Measurements from ENCODE around the gene FOXRED2. TPM values are rescaled to one million over a fixed set of nuclear protein-coding genes. Genes with fewer than 3 reads are reported as not detected.
"Not testable (repeated sequence)": the region's sequence is repeated elsewhere in the genome, so short reads cannot be mapped to it uniquely, and the experiment has no call there.

The FOXRED2 gene
- polyA plus RNA-seq, 3 donors: 2.2 to 4.3 (median 2.7) TPM

- peak overlapping the region; percentile 94 for H3K27ac ChIP-seq (ENCODE audit: low read depth, low read length)
- WGBS, 3 donors: 2 to 5% (median 3%) methylated on average over 8 of the region's 8 CpGs
Measured at GRCh38 chr22:36528341-36528740, 21.5 kb upstream of the FOXRED2 start.

DNA sequence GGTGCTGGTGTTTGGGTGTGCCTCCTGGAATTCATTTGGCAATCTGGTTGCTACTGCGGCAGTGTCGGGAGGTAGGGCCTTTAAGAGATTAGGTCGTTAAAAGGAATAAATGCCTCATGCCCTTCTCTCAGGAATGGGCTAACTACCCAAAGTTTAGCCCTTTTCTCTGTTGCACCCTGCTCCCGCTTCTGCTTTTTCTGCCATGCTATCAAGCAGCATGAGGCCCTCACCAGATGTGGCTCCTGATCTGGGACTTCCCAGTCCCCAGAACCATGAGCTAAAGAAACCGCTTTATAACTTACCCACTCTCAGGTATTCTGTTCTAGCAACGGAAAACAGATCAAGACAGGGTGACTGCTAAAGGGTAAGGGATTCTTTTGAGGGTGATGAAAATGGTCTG lies 15.8 kb upstream of the FOXRED2 start:
- no peak overlapping the region for H3K27ac ChIP-seq (ENCODE audit: low read depth, low read length)

DNA sequence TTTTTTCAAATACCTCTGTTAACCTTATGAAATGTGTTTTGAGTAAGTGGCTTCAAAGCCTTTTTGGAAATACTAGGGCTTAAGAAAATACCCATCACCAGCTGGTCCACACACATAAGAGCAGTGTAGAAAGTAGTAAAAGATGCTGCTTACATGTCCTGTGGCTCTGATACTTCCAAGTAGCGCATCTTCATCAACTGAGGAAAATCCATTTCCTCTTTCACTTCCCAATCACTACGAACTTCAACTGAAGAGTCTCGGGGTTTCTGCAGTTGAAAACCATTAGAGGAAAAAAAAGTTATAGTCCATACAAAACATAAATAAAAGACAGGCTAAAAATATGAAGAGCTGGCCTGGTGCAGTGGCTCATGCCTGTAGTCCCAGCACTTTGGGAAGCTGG lies 13.6 kb upstream of the FOXRED2 start:
- WGBS, 3 donors: 79 to 91% (median 81%) methylated on average over 3 of the region's 3 CpGs
- H3K27ac ChIP-seq (ENCODE audit: low read depth, low read length): no peak overlapping the region

More for the DNA sequence above, 15.8 kb upstream of the FOXRED2 start:
- 89 to 92% (median 89%) methylated on average over 6 of the region's 6 CpGs for WGBS, 3 donors

DNA sequence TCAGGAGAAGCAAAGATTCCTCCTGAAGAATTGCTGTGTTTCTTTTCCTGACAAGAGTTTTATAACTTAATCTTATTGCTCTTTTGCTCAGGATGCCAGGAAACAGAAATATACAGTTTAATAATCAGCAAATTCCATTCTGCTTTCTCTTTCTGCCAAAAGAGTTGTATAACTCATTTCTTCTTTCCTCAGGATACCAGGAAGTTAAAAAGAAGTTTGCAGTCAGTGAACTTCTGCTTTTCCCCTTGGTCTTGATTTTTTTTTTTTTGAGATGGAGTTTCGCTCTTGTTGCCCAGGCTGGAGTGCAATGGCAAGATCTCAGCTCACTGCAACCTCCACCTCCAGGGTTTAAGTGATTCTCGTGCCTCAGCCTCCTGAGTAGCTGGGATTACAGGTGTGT lies 13.1 kb upstream of the FOXRED2 start:
- WGBS, 3 donors: 70 to 97% (median 75%) methylated on average over 2 of the region's 2 CpGs
- H3K27ac ChIP-seq (ENCODE audit: low read depth, low read length): not testable (repeated sequence)

- 88 to 100% (median 91%) methylated on average over 1 of the region's 1 CpG for WGBS, 3 donors
- no peak overlapping the region for H3K27ac ChIP-seq (ENCODE audit: low read depth, low read length)
Measured at GRCh38 chr22:36514766-36515165, 7.9 kb upstream of the FOXRED2 start.

- 76 to 81% (median 79%) methylated on average over 4 of the region's 4 CpGs for WGBS, 3 donors
- H3K27ac ChIP-seq (ENCODE audit: low read depth, low read length): no peak overlapping the region
Measured at GRCh38 chr22:36512991-36513390, 6.2 kb upstream of the FOXRED2 start.

GRCh38 chr22:36512333-36512732 lies 5.5 kb upstream of the FOXRED2 start:
- H3K27ac ChIP-seq (ENCODE audit: low read depth, low read length): no peak overlapping the region
- WGBS, 3 donors: 94 to 95% (median 94%) methylated on average over 8 of the region's 8 CpGs

DNA sequence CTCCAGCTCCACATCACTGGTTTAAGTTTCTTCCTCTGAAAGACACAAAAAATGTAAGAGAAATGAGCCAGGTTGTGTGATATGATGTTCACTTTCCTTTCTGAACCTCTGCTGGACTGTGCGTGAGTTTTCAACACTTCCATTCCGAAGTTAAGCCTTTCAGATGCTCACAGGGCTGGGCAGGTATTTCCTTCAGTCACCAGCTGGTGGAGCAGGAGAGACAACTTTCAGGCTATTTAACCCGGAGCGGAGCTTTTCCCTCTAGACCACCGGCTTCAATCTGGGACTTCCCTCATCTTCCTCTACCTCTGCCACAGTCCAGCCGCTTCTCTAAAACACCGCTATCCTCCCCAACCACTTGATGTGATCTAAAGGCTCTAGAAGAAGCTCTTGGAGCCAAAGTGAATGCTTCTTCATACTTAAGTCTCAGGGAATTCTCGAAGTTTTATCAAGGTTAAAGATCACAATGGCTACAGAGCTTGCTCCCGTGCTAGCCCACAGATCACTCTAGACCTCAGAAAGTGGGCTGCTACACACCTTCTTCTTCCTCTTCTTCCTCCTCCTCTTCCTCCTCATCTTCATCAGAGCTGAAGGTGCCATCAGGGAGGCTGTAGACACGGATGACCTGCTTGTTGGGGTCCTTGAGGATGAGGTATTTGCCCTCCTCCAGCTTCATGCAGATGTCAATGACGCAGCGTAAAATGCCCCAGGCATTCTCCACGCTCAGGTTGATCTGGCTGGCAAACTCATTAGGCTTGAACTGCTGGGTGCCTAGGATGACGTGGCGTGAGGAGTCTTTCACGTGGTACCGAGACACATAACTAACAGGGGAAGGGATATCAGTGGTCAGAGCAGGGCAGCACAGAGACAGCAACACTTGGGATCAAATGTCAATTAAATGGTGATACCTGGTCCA lies 4.4 kb upstream of the FOXRED2 start:
- WGBS, 3 donors: 64 to 69% (median 67%) methylated on average over 17 of the region's 17 CpGs
- no peak overlapping the region for H3K27ac ChIP-seq (ENCODE audit: low read depth, low read length)

DNA sequence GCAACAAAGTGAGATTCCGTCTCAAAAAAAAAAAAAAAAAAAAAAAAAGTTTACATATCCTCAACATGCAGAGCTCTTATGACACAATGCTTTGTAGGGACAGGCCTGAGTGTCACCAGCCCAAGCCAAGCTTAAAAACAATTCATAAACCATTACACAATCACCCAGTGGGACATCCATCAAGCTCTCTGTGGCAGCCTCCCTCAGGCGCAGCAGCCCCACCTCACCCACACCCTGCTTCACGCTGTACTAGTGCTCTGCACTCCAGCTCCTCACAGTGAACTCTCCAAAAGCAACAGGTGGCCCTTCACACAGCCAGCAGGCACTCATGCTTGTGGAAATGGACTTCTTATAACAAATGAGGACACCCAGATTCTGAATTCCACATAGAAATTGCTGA lies 3.5 kb upstream of the FOXRED2 start:
- WGBS, 3 donors: 69 to 91% (median 69%) methylated on average over 2 to 3 of the region's 3 CpGs
- no peak overlapping the region for H3K27ac ChIP-seq (ENCODE audit: low read depth, low read length)

DNA sequence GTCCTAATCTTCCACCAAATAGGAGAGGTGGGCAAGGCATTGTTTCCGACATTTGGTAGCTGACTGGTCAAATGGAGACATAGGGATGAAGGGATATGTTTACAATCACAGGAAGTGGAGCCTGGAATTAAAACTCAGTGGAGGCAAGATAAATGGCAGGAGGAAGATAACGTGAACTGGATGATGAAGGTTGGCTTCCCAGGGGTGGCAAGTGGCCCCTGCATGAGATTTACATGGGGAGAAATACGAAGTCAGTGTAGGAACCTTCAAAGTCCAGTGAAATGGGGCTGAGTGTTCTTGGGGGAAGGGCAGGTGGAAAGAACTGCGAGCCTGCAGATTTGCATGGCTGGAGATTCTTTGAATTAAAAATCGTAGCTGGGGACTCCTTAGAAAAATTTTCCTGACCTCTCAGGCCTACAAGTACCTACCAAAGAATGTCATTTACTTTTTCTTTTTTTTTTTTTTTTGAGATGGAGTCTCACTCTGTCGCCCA lies 724 bp upstream of the FOXRED2 start:
- WGBS, 3 donors: 86 to 91% (median 89%) methylated on average over 5 to 6 of the region's 6 CpGs
- H3K27ac ChIP-seq (ENCODE audit: low read depth, low read length): no peak overlapping the region

DNA sequence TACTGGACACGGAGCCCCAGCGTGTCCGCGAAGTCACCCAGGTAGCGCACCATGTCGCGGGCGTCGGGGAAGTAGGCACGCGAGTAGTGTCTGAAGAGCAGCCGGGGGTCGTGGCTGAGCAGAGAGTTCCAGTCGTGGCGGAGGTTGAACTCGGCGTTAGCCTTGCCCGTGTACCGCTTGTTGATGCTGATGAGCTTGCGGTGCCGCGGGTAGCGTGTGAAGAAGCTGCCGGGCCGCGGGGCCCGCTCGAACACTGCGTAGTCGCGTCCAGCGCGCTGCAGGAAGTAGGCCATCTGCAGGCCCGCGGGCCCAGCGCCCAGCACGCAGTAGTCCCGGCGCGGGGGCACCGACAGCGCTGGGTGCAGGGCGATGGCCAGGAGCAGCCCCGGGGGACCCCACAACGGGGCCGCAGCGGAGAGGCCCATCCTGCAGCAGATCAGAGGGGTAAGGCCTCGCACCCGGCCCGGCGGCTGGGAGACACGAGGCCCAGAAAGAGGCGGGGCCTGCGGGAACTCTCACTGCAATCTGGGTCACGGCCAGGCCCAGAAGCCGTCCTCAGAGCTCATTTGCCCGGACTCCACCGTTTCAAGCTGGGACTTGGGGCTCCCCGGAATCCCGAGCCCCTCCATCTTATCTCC lies 723 bp downstream of the FOXRED2 start:
- H3K27ac ChIP-seq (ENCODE audit: low read depth, low read length): no peak overlapping the region
- WGBS, 3 donors: 93 to 94% (median 94%) methylated on average over 58 to 60 of the region's 60 CpGs

GRCh38 chr22:36497910-36498665 lies 8.8 kb downstream of the FOXRED2 start:
- no peak overlapping the region for H3K27ac ChIP-seq (ENCODE audit: low read depth, low read length)
- WGBS, 3 donors: 89 to 91% (median 90%) methylated on average over 27 to 30 of the region's 30 CpGs

- H3K27ac ChIP-seq (ENCODE audit: low read depth, low read length): no peak overlapping the region
- 44 to 78% (median 47%) methylated on average over 16 of the region's 16 CpGs for WGBS, 3 donors
Measured at GRCh38 chr22:36493690-36494110, 13.1 kb downstream of the FOXRED2 start.

DNA sequence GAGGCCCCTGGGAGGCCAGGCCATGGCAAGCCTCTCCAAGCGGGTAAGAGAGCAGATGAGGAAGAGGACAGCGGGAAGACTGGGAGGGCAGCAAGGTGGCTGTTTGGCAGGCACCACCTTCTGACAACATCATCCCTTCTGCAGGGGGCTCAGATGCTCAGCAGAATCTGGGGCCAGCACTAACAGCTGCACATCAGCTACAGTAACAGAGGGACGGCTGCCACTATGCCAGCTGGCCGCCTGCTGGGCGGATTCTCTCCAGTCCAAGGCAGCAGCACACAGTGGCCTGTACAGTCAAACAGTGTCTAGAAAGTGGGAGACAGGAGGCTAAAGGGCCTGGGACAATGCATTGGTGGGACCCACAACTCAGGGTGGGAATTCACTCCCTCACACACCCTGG lies 14.7 kb downstream of the FOXRED2 start:
- H3K27ac ChIP-seq (ENCODE audit: low read depth, low read length): no peak overlapping the region
- 82 to 91% (median 83%) methylated on average over 5 of the region's 5 CpGs for WGBS, 3 donors

DNA sequence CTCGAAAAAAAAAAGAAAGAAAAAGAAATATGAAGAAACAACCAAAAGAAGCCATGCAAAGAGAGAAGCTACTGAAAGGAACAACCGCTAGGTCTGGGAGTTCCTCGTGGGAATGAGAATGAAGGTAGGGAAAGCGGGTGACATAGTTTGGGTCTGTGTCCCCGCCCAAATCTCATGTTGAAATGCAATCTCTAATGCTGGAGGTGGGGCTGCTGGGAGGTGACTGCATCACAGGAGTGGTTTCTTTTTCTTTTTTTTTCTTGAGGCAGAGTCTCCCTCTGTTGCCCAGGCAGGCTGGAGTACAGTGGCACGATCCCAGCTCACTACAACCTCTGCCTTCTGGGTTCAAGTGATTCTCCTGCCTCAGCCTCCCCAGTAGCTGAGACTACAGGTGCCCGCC lies 15.7 kb downstream of the FOXRED2 start:
- H3K27ac ChIP-seq (ENCODE audit: low read depth, low read length): no peak overlapping the region
- 92 to 96% (median 92%) methylated on average over 7 of the region's 7 CpGs for WGBS, 3 donors

DNA sequence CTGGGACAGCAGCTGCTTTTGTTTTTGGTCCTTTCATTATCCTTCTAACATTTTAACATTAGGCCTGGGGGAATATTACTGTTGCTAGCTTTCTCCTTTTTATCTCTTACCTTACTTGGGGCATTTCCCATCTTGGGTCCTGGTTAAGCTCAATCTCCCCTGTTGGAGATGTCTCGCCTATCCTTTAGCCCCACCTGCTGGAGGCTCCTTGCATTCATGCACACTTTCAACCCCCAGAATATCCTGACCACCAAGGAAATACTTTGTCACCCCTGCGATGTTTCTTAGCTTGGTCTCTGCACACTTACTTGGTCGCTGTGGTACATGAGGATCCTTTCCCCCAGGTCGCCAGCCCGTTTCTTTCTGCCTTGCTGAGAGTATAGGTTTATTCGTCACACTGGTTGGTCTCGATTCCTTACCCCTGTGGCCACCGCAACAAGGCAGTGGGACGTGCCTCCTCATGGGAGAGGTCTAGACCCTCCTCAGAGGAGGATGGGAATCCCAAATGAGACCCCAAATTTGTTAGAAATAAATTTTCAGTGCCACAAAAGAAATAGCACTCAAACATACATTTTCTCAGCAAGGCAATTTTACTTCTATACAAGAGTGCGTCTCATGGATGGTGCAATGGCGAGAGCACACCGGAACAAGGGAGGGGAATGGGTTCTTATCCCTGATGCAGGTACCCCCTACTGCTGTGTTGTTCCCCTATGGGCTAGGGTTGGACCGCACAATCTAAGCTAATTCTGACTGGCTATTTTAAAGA lies 20.0 kb downstream of the FOXRED2 start:
- 86 to 91% (median 88%) methylated on average over 13 of the region's 13 CpGs for WGBS, 3 donors
- no peak overlapping the region for H3K27ac ChIP-seq (ENCODE audit: low read depth, low read length)

DNA sequence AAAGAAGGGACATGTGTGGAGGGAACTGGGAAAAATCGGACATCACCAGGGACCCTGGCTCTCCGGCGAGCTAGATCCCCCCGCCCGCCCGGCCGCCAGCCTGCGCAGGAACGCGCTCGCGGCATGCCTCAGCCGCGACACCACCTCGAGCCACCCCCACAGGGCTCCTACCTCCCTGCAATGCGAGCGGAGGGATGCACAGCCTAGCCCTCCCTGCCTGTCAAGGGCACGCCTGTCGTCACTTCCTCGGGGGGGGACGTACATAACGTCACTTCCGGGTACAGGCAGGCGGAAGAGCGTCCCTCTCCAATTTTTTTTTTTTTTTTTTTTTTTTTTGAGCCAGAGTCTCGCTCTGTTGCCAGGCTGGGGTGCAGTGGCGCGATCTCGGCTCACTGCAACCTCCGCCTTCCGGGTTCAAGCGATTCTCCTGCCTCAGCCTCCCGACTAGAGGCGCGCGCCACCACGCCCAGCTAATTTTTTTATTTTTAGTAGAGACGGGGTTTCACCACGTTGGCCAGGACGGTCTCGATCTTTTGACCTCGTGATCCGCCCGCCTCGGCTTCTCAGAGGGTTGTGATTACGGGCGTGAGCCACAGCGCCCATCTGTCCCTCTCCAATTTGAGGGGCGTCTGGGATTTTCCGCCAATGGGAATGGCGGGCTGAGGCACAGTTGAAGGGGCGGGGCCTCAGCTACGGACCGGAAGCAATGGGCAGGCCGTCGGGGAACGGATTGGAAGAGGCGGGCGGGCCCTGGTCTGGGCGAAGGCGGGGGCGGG lies 25.3 kb downstream of the FOXRED2 start, which contains the start of gene TXN2:
Gene TXN2 (minus strand): TSS at position 248 of the 776 bp plus-strand sequence. CDS start 803 bp downstream, outside the sequence.
- WGBS, 3 donors: 0 to 1% (median 1%) methylated on average over 60 to 62 of the region's 62 CpGs
- peak within 1 kb of the TSS; percentile 81 for H3K27ac ChIP-seq (ENCODE audit: low read depth, low read length)

Data from adipose tissue (tissue), 3 donors.